SK-N-MC (cell line): ENCODE data around the gene FOXP1.

Experiments used
- EZH2 ChIP-seq: fragments of 200-600 bp; sonication (generic); IDR thresholded peaks from one replicate; pipeline ENCODE4 v1.6.1; 2017; ENCODE audit warnings: antibody characterized with exemption
- POLR2AphosphoS5 ChIP-seq: IDR thresholded peaks from 2 replicates; pipeline ENCODE4 v1.6.1; 2012; ENCODE audit warnings: mild to moderate bottlenecking, low read depth, low read length, borderline replicate concordance

GRCh38 chr3:71512000-71512399 is 71.5 kb downstream of the FOXP1 start:
- no peak for TF ChIP-seq EZH2
- no peak for TF ChIP-seq POLR2AphosphoS5
